IMR-90 (cell line): ENCODE data around the gene SETX. TPM values are rescaled to one million over a fixed set of nuclear protein-coding genes. Genes with fewer than 3 reads are reported as not detected.

Source experiments
- ATAC-seq: fragments of 200-7000 bp; cut with Tn5 transposase; 2 replicates; pipeline ENCODE4 v1.9.1; 2020; ENCODE audit warnings: low read depth, mild to moderate bottlenecking, moderate library complexity
- BruUV-seq: library from RNA; stranded (reverse); fragments of 400-500 nt; replicated peaks from 2 replicates; lab custom pipeline; 2021; lab: Mats Ljungman, UMichigan
- CTCF ChIA-PET: fragments of 300-600 bp; formaldehyde crosslinking; extraction: SDS; loops from one replicate; lab custom pipeline; 2021; ENCODE audit warnings: antibody characterized with exemption; lab: Yijun Ruan, JAX
- POLR2A ChIA-PET: fragments of 300-600 bp; sonication (Branson Sonifier 250); formaldehyde crosslinking; loops from one replicate; lab custom pipeline; 2022; ENCODE audit warnings: antibody characterized with exemption; ENCODE audit not compliant: unreplicated experiment; lab: Charles Lee
- DNase-seq: peaks from one replicate; pipeline ENCODE4 v3.0.0; 2013
- H2AFZ ChIP-seq: replicated peaks from 2 replicates; pipeline ENCODE3; 2013; ENCODE audit warnings: low read length, mild to moderate bottlenecking; ENCODE audit not compliant: poor library complexity
- H2AK5ac ChIP-seq: 2 replicates; pipeline ENCODE4 v1.6.1; 2013; ENCODE audit warnings: low read depth, low read length, inconsistent platforms
- H2AK9ac ChIP-seq: replicated peaks from 2 replicates; pipeline ENCODE3; 2013; ENCODE audit warnings: mild to moderate bottlenecking, low read depth, low read length, moderate library complexity; ENCODE audit not compliant: poor library complexity
- H2BK120ac ChIP-seq: 2 replicates; pipeline ENCODE4 v1.6.1; 2013; ENCODE audit warnings: low read depth, low read length, inconsistent platforms
- H2BK15ac ChIP-seq: 3 replicates; pipeline ENCODE4 v1.6.1; 2013; ENCODE audit warnings: low read depth, low read length, inconsistent platforms
- H2BK20ac ChIP-seq: 2 replicates; pipeline ENCODE4 v1.6.1; 2013; ENCODE audit warnings: low read depth, mild to moderate bottlenecking, inconsistent platforms, low read length, moderate library complexity
- H2BK5ac ChIP-seq: 2 replicates; pipeline ENCODE4 v1.6.1; 2013; ENCODE audit warnings: mild to moderate bottlenecking, low read depth, low read length, inconsistent platforms; ENCODE audit not compliant: poor library complexity, severe bottlenecking
- H3K14ac ChIP-seq: replicated peaks from 2 replicates; pipeline ENCODE4 v1.6.1; 2013; ENCODE audit warnings: low read depth, low read length, inconsistent platforms
- H3K18ac ChIP-seq: 2 replicates; pipeline ENCODE4 v1.6.1; 2013; ENCODE audit warnings: low read depth, low read length, control low read depth
- H3K23ac ChIP-seq: 2 replicates; pipeline ENCODE4 v1.6.1; 2013; ENCODE audit warnings: low read depth, low read length, inconsistent platforms
- H3K27ac ChIP-seq: 2 replicates; pipeline ENCODE4 v1.5.1; 2013; ENCODE audit warnings: mild to moderate bottlenecking, control low read depth, low read length; ENCODE audit not compliant: insufficient read depth
- H3K27me3 ChIP-seq: 2 replicates; pipeline ENCODE4 v1.6.1; 2013; ENCODE audit warnings: low read length; ENCODE audit not compliant: control insufficient read depth, insufficient read depth
- H3K36me3 ChIP-seq: 2 replicates; pipeline ENCODE4 v1.6.1; 2013; ENCODE audit warnings: low read length, mixed read lengths; ENCODE audit not compliant: control insufficient read depth, insufficient read depth
- H3K4ac ChIP-seq: 2 replicates; pipeline ENCODE4 v1.6.1; 2013; ENCODE audit warnings: low read depth, low read length, inconsistent platforms
- H3K4me1 ChIP-seq: 2 replicates; pipeline ENCODE4 v1.6.1; 2013; ENCODE audit warnings: low read length, mixed read lengths; ENCODE audit not compliant: control insufficient read depth, insufficient read depth
- H3K4me2 ChIP-seq: 2 replicates; pipeline ENCODE4 v1.6.1; 2013; ENCODE audit warnings: low read depth, mild to moderate bottlenecking, control low read depth, low read length, moderate library complexity
- H3K4me3 ChIP-seq: 2 replicates; pipeline ENCODE4 v1.5.1; 2013; ENCODE audit warnings: low read depth, mild to moderate bottlenecking, control low read depth, low read length, moderate library complexity; ENCODE audit not compliant: insufficient read depth
- H3K56ac ChIP-seq: 2 replicates; pipeline ENCODE4 v1.6.1; 2013; ENCODE audit warnings: low read length, inconsistent platforms; ENCODE audit not compliant: insufficient read depth; ENCODE audit errors: extremely low read depth
- H3K79me1 ChIP-seq, 2 experiments: 2 replicates each; pipeline ENCODE4 v1.6.1; 2013; ENCODE audit warnings: low read length in 2 of 2, inconsistent platforms in 1 of 2, low read depth in 1 of 2
- H3K9ac ChIP-seq: 2 replicates; pipeline ENCODE4 v1.6.1; 2013; ENCODE audit warnings: low read depth, low read length, control low read depth
- H3K9me1 ChIP-seq: 2 replicates; pipeline ENCODE4 v1.6.1; 2013; ENCODE audit warnings: low read length, inconsistent platforms; ENCODE audit not compliant: insufficient read depth
- H3K9me3 ChIP-seq: 2 replicates; pipeline ENCODE4 v1.6.1; 2013; ENCODE audit warnings: low read length; ENCODE audit not compliant: control insufficient read depth, insufficient read depth
- H4K20me1 ChIP-seq: 2 replicates; pipeline ENCODE4 v1.6.1; 2013; ENCODE audit warnings: low read length, inconsistent platforms; ENCODE audit not compliant: insufficient read depth
- H4K5ac ChIP-seq: 2 replicates; pipeline ENCODE4 v1.6.1; 2013; ENCODE audit warnings: mild to moderate bottlenecking, low read depth, low read length, control low read depth
- H4K8ac ChIP-seq, 2 experiments: 2 replicates each; pipeline ENCODE4 v1.6.1; 2013; ENCODE audit warnings: low read depth in 2 of 2, low read length in 2 of 2, control low read depth in 1 of 2, inconsistent platforms in 1 of 2
- H4K91ac ChIP-seq: 2 replicates; pipeline ENCODE4 v1.6.1; 2013; ENCODE audit warnings: low read depth, low read length, inconsistent platforms; ENCODE audit not compliant: insufficient read depth
- CEBPB ChIP-seq: IDR thresholded peaks from 2 replicates; pipeline ENCODE4 v1.6.1; 2012; ENCODE audit warnings: low read depth, low read length, improper control_type of control experiment
- CHD1 ChIP-seq: IDR thresholded peaks from 2 replicates; pipeline ENCODE4 v1.6.1; 2012; ENCODE audit warnings: low read depth, low read length, improper control_type of control experiment
- CTCF ChIP-seq: conservative IDR thresholded peaks from 2 replicates; pipeline ENCODE4 v1.5.1; 2012; ENCODE audit warnings: mild to moderate bottlenecking, low read depth, low read length, improper control_type of control experiment
- MXI1 ChIP-seq: IDR thresholded peaks from 2 replicates; pipeline ENCODE4 v1.6.1; 2012; ENCODE audit warnings: low read depth, mild to moderate bottlenecking, low read length, moderate library complexity, borderline replicate concordance
- RAD21 ChIP-seq: IDR thresholded peaks from 2 replicates; pipeline ENCODE4 v1.6.1; 2012; ENCODE audit warnings: low read length, improper control_type of control experiment
- dilution Hi-C: fragments of 300-500 bp; cut with HindIII; formaldehyde crosslinking; loops from one replicate; pipeline ENCODE4 v1.14.3; 2018; ENCODE audit warnings: low sequenced_read_pairs; ENCODE audit not compliant: unreplicated experiment
- in situ Hi-C: fragments of 300-500 bp; cut with MboI; formaldehyde crosslinking; loops from 3 replicates; pipeline ENCODE4 v1.14.3; 2019; ENCODE audit warnings: low sequenced_read_pairs, inconsistent platforms, mixed read lengths
- intact Hi-C: fragments of 100-400 bp; cut with micrococcal nuclease; formaldehyde crosslinking; loops from 2 replicates; pipeline ENCODE4 v1.10.0; 2022
- polyA plus RNA-seq, 3 experiments: library from polyadenylated mRNA; depleted of rRNA; stranded (reverse); fragments of >200 nt; gene quantifications; 2 replicates each; pipeline ENCODE4 v1.2.3, GENCODE V29; 2012; ENCODE audit warnings: low replicate concordance in 1 of 3
- total RNA-seq: library from RNA; depleted of rRNA; stranded (reverse); fragments of >200 nt; gene quantifications from 2 replicates; pipeline ENCODE4 v1.2.3, GENCODE V29; 2012

The SETX gene
- total and polyA plus RNA-seq, 2 of the 4 experiments (the other 2 are of a cell fraction): 13.1 to 55.0 TPM

- CTCF ChIA-PET: interaction anchor here (0.7 kb wide), 1 partner anchor 86 kb away, joined by 4 read pairs; no protein-coding TSS in a partner anchor
- Histone ChIP-seq H3K9me3 (no peaks in the 10 kb centered on the region), H3K27ac (no peak overlapping the region), H2BK15ac (no peak overlapping the region), H3K79me1 (peaks cover 14 to 50% of the 10 kb centered on the region in 2 experiments), H2BK120ac (no peak overlapping the region), H4K91ac (no peak overlapping the region), H3K4me3 (no peak overlapping the region), H2AK9ac (no peak overlapping the region), H3K36me3 (peaks cover 48% of the 10 kb centered on the region), H3K4me2 (no peak overlapping the region), H3K4ac (no peak overlapping the region), H4K5ac (no peak overlapping the region), H3K23ac (no peak overlapping the region), H3K56ac (no peak overlapping the region), H2AK5ac (no peak overlapping the region), H3K4me1 (peaks cover 4% of the 10 kb centered on the region), H3K9me1 (no peaks in the 10 kb centered on the region), H4K8ac (no peak overlapping the region), H2BK5ac (no peak overlapping the region), H2AFZ (no peak overlapping the region), H3K9ac (no peak overlapping the region), H3K14ac (no peak overlapping the region), H3K18ac (no peak overlapping the region), H4K20me1 (peaks cover 14% of the 10 kb centered on the region; the same call in 1 of the 2 replicates), H2BK20ac (no peak overlapping the region), H3K27me3 (no peaks in the 10 kb centered on the region)
- no peak for ATAC-seq
- intact Hi-C loops (loop anchor here (5.0 kb wide), 1 partner anchor 43 kb away; no protein-coding TSS in a partner anchor), dilution Hi-C loops (no loop called here), in situ Hi-C loops (no loop called here)
- BruUV-seq: no TSS peak
- TF ChIP-seq CTCF: no peak
- TF ChIP-seq CHD1: no peak
- TF ChIP-seq CEBPB: no peak
- no peak for TF ChIP-seq RAD21
- no peak for TF ChIP-seq MXI1
- POLR2A ChIA-PET: no interaction called here
- no peak for DNase-seq
Measured at GRCh38 chr9:132299221-132299620, 55.6 kb downstream of the SETX start.
